Gastroesophageal sphincter (tissue), 4 donors: ENCODE results near the gene IFNA1. TPM values are rescaled to one million over a fixed set of nuclear protein-coding genes. Genes with fewer than 3 reads are reported as not detected.
A peak's percentile ranks its signal among the peaks of the same experiment; 100 is the strongest.

ENCODE experiments used
- ATAC-seq: fragments of 150-250 bp; one replicate; pipeline ENCODE4 v1.9.1; 2016; ENCODE audit warnings: mild to moderate bottlenecking, moderate library complexity
- H3K27ac ChIP-seq, 4 donors: fragments of 200-600 bp; sonication (generic) in 3 of 4; 1 replicate in 3 of 4; 2 replicates in 1 of 4; pipeline ENCODE4 v1.5.1; 2016 to 2019
- H3K27me3 ChIP-seq: fragments of 200-600 bp; sonication (generic); one replicate; pipeline ENCODE4 v1.5.1; 2019
- H3K36me3 ChIP-seq, 2 donors: fragments of 200-600 bp; sonication (generic); one replicate each; pipeline ENCODE4 v1.5.1; 2019; ENCODE audit warnings: control low read depth in 1 of 2
- H3K4me1 ChIP-seq, 3 donors: fragments of 200-600 bp; sonication (generic); 1 replicate in 2 of 3; 2 replicates in 1 of 3; pipeline ENCODE4 v1.5.1; 2016 to 2019; ENCODE audit warnings: control low read depth in 2 of 3
- H3K4me3 ChIP-seq, 2 donors: fragments of 200-600 bp; sonication (generic); one replicate each; pipeline ENCODE4 v1.5.1; 2019; ENCODE audit warnings: mild to moderate bottlenecking in 1 of 2, moderate library complexity in 1 of 2
- H3K9me3 ChIP-seq, 3 donors: fragments of 200-600 bp; sonication (generic); one replicate each; pipeline ENCODE4 v1.5.1; 2017 to 2019; ENCODE audit warnings: control low read depth in 2 of 3
- CTCF ChIP-seq, 4 experiments: fragments of 200-600 bp in 2 of 4; fragments of 450-650 bp in 2 of 4; sonication (generic) in 1 of 4; IDR thresholded peaks; one replicate each; pipeline ENCODE4 v1.5.1; 2017 to 2019; ENCODE audit warnings: antibody characterized with exemption in 4 of 4, mild to moderate bottlenecking in 2 of 4, moderate library complexity in 2 of 4
- EP300 ChIP-seq: sonication (generic); formaldehyde crosslinking; IDR thresholded peaks from one replicate; pipeline ENCODE4 v1.6.1; 2017; ENCODE audit warnings: antibody characterized with exemption, mild to moderate bottlenecking
- POLR2A ChIP-seq, 2 donors: fragments of 450-650 bp; IDR thresholded peaks; one replicate each; pipeline ENCODE4 v1.6.1; 2017; ENCODE audit warnings: antibody characterized with exemption in 2 of 2, mild to moderate bottlenecking in 2 of 2, moderate library complexity in 1 of 2
- POLR2AphosphoS5 ChIP-seq: sonication (generic); formaldehyde crosslinking; IDR thresholded peaks from one replicate; pipeline ENCODE4 v1.6.1; 2017; ENCODE audit warnings: antibody characterized with exemption
- WGBS, 2 donors: methylation state at CpG; one replicate each; pipeline ENCODE4 v1.1.5; 2018; ENCODE audit warnings: low coverage in 1 of 2; 5-methylcytosine and 5-hydroxymethylcytosine counted together
- total RNA-seq, 4 donors: library from RNA; depleted of rRNA; stranded (reverse); fragments of >200 nt; gene quantifications; one replicate each; pipeline ENCODE4 v1.1.0, GENCODE V29; 2016

Gene IFNA1
- not detected for total RNA-seq

- H3K27ac ChIP-seq, result no peak within 1 kb of the TSS
- H3K4me3 ChIP-seq, result no peak within 1 kb of the TSS
- no peaks in the 10 kb centered on the region for H3K4me1 ChIP-seq
- H3K9me3 ChIP-seq, result peaks cover 0 to 7% (median 0%) of the 10 kb centered on the region in 3 donors
- H3K36me3 ChIP-seq, result no peaks in the 10 kb centered on the region
- no peak for ATAC-seq
- TF ChIP-seq EP300, result no peak
- no peak for TF ChIP-seq CTCF (IDR thresholded peaks at IDR 0.05)
- no peak for TF ChIP-seq POLR2A (IDR thresholded peaks at IDR 0.05)
- no peak for TF ChIP-seq POLR2AphosphoS5
- no peaks in the 10 kb centered on the region for H3K27me3 ChIP-seq
- 80 to 100% methylated on average over 2 to 4 of the region's 4 CpGs for WGBS, 2 donors
Observed at GRCh38 chr9:21440139-21440538, at the start of gene IFNA1. IFNA1 (plus strand) TSS chr9:21440439; CDS start chr9:21440508, 69 bp downstream.

GRCh38 chr9:21392270-21392669 lies 48.0 kb upstream of the IFNA1 start:
- H3K27ac ChIP-seq, result no peak overlapping the region
- peaks cover 0 to 9% (median 0%) of the 10 kb centered on the region in 3 donors for H3K4me1 ChIP-seq
- no peaks in the 10 kb centered on the region for H3K36me3 ChIP-seq
- TF ChIP-seq POLR2AphosphoS5, result no peak
- TF ChIP-seq CTCF (IDR thresholded peaks at IDR 0.05), result no peak
- TF ChIP-seq POLR2A (IDR thresholded peaks at IDR 0.05), result no peak
- no peak for TF ChIP-seq EP300
- H3K4me3 ChIP-seq, result no peak overlapping the region
- WGBS, 2 donors, result 80 to 92% methylated on average over 4 to 5 of the region's 6 CpGs
- no peak for ATAC-seq
- no peaks in the 10 kb centered on the region for H3K9me3 ChIP-seq
- peaks cover 78% of the 10 kb centered on the region for H3K27me3 ChIP-seq

- 7 to 19% methylated on average over 11 to 32 of the region's 40 CpGs for WGBS, 2 donors
- Histone ChIP-seq H3K9me3 (no peaks in the 10 kb centered on the region), H3K36me3 (no peaks in the 10 kb centered on the region), H3K27me3 (peaks cover 76% of the 10 kb centered on the region), H3K4me3 (peak overlapping the region; percentile 11 to 50), H3K27ac (peak overlapping the region in 1 of 4 donors; percentile 10), H3K4me1 (peaks cover 0 to 9% (median 0%) of the 10 kb centered on the region in 3 donors)
- TF ChIP-seq POLR2AphosphoS5 (no peak), CTCF (IDR thresholded peaks at IDR 0.05) (peak; percentile 43 to 85 (median 51))
- peak; percentile 72 for ATAC-seq
Observed at GRCh38 chr9:21395778-21396717, 44.2 kb upstream of the IFNA1 start.

GRCh38 chr9:21398955-21399489 lies 41.2 kb upstream of the IFNA1 start:
- peaks cover 72% of the 10 kb centered on the region for H3K27me3 ChIP-seq
- H3K36me3 ChIP-seq, result no peaks in the 10 kb centered on the region
- 78 to 94% methylated on average over 5 of the region's 5 CpGs for WGBS, 2 donors
- TF ChIP-seq POLR2AphosphoS5 (no peak), EP300 (no peak), POLR2A (IDR thresholded peaks at IDR 0.05) (no peak), CTCF (IDR thresholded peaks at IDR 0.05) (no peak)
- no peak overlapping the region for H3K4me3 ChIP-seq
- H3K9me3 ChIP-seq, result no peaks in the 10 kb centered on the region
- no peak overlapping the region for H3K27ac ChIP-seq
- peaks cover 0 to 20% (median 6%) of the 10 kb centered on the region in 3 donors for H3K4me1 ChIP-seq
- no peak for ATAC-seq
